HepG2 (cell line): ENCODE data around the gene BCL7A. TPM values are rescaled to one million over a fixed set of nuclear protein-coding genes. Genes with fewer than 3 reads are reported as not detected.

Source experiments
- ATAC-seq: fragments of 200-7000 bp; cut with Tn5 transposase; 3 replicates; pipeline ENCODE4 v1.9.1; 2020; ENCODE audit warnings: mild to moderate bottlenecking, moderate library complexity
- BruUV-seq: library from RNA; stranded (reverse); fragments of 400-500 nt; replicated peaks from 2 replicates; lab custom pipeline; 2021; lab: Mats Ljungman, UMichigan
- CTCF ChIA-PET: fragments of 300-600 bp; formaldehyde crosslinking; extraction: SDS; loops from one replicate; lab custom pipeline; 2021; ENCODE audit warnings: low total read pairs, inconsistent platforms, low intra/inter-chr PET ratio; lab: Yijun Ruan, JAX
- POLR2A ChIA-PET: fragments of 350-600 bp; sonication (Branson Sonifier 250); formaldehyde crosslinking; loops from one replicate; lab custom pipeline; 2020; ENCODE audit warnings: antibody characterized with exemption, inconsistent platforms; lab: Yijun Ruan, JAX
- DNase-seq: peaks from one replicate; pipeline ENCODE4 v3.0.0-alpha.2; 2015; ENCODE audit warnings: low spot score
- FAIRE-seq: peaks from 3 replicates; lab custom pipeline; 2011; peaks lifted over from hg19 to GRCh38; lab: Jason Lieb, UNC
- H2AFZ ChIP-seq: one replicate; pipeline ENCODE4 v1.6.1; 2011; ENCODE audit warnings: low read length, inconsistent platforms
- H3K27ac ChIP-seq: fragments of 300-600 bp; 3 replicates; pipeline ENCODE4 v1.8.0; 2011; ENCODE audit warnings: mixed run types, mild to moderate bottlenecking, mixed read lengths, low read length, inconsistent platforms; ENCODE audit not compliant: insufficient read depth; ENCODE audit errors: extremely low read length
- H3K27me3 ChIP-seq, 2 experiments: fragments of 200-600 bp in 1 of 2; 2 replicates in 1 of 2; 3 replicates in 1 of 2; pipeline versions ENCODE4 v1.6.0 to v1.8.0; 2011; ENCODE audit warnings: low read length in 2 of 2, mild to moderate bottlenecking in 2 of 2, moderate library complexity in 2 of 2, inconsistent platforms in 1 of 2; ENCODE audit not compliant: insufficient read depth in 2 of 2, control insufficient read depth in 1 of 2
- H3K36me3 ChIP-seq, 2 experiments: fragments of 200-600 bp in 1 of 2; replicated peaks in 1 of 2; 2 replicates in 1 of 2; 3 replicates in 1 of 2; pipeline versions ENCODE4 v1.5.1 to v1.8.0; 2011; ENCODE audit warnings: low read length in 2 of 2, inconsistent platforms in 1 of 2; ENCODE audit not compliant: insufficient read depth in 2 of 2, control insufficient read depth in 1 of 2
- H3K4me1 ChIP-seq: 2 replicates; pipeline ENCODE4 v1.5.1; 2012; ENCODE audit warnings: low read length, inconsistent platforms; ENCODE audit not compliant: insufficient read depth
- H3K4me2 ChIP-seq: 2 replicates; pipeline ENCODE4 v1.6.0; 2011; ENCODE audit warnings: low read depth, low read length, inconsistent platforms
- H3K4me3 ChIP-seq, 3 experiments: fragments of 200-600 bp in 1 of 3; sonication (generic), shearing (Covaris generic) in 1 of 3; replicated peaks in 1 of 3; 2 replicates each; pipeline ENCODE4 v1.5.1; 2011 to 2016; ENCODE audit warnings: low read length in 3 of 3, inconsistent platforms in 2 of 3, low read depth in 2 of 3, mild to moderate bottlenecking in 2 of 3, control low read depth in 1 of 3, mixed read lengths in 1 of 3; ENCODE audit not compliant: insufficient read depth in 1 of 3
- H3K79me2 ChIP-seq: one replicate; pipeline ENCODE4 v1.6.1; 2011; ENCODE audit warnings: low read length, inconsistent platforms; ENCODE audit not compliant: insufficient read depth
- H3K9ac ChIP-seq: 2 replicates; pipeline ENCODE4 v1.6.0; 2011; ENCODE audit warnings: mild to moderate bottlenecking, low read depth, low read length, inconsistent platforms; ENCODE audit not compliant: insufficient read depth
- H3K9me3 ChIP-seq: 2 replicates; pipeline ENCODE4 v1.5.1; 2012; ENCODE audit warnings: mild to moderate bottlenecking, low read length
- H4K20me1 ChIP-seq: 2 replicates; pipeline ENCODE4 v1.6.0; 2011; ENCODE audit warnings: inconsistent platforms, mild to moderate bottlenecking, low read length, moderate library complexity; ENCODE audit not compliant: insufficient read depth
- FOSL2 ChIP-seq: sonication (generic); formaldehyde crosslinking; IDR thresholded peaks from 2 replicates; pipeline ENCODE4 v1.4.0; 2020; ENCODE audit warnings: missing genetic modification reagents
- HHEX ChIP-seq: IDR thresholded peaks from 2 replicates; pipeline ENCODE4 v1.6.1; 2016; ENCODE audit warnings: control low read depth
- KAT2B ChIP-seq: fragments of 150-350 bp; IDR thresholded peaks from 2 replicates; pipeline ENCODE4 v1.6.1; 2014; ENCODE audit warnings: low read depth, low read length, borderline replicate concordance
- SAP130 ChIP-seq: IDR thresholded peaks from 2 replicates; pipeline ENCODE4 v1.6.1; 2016; ENCODE audit warnings: low read depth
- ZNF292 ChIP-seq: sonication (generic); formaldehyde crosslinking; IDR thresholded peaks from 2 replicates; pipeline ENCODE4 v1.8.1; 2022; ENCODE audit warnings: mild to moderate bottlenecking, low read depth, missing genetic modification reagents, borderline replicate concordance
- ZNF331 ChIP-seq: sonication (generic); formaldehyde crosslinking; IDR thresholded peaks from 2 replicates; pipeline ENCODE4 v1.4.0; 2020; ENCODE audit warnings: missing genetic modification reagents
- WGBS: methylation state at CpG from one replicate; pipeline ENCODE4 v1.1.6; 2017; ENCODE audit warnings: low lambda C conversion rate; 5-methylcytosine and 5-hydroxymethylcytosine counted together
- in situ Hi-C: cut with HindIII; loops from 2 replicates; pipeline ENCODE4 v1.10.0; 2017; ENCODE audit warnings: low pct_unique_long_range_greater_than_20kb; ENCODE audit not compliant: extremely low pct_ligation_motif_present
- intact Hi-C: fragments of 100-400 bp; cut with micrococcal nuclease; formaldehyde crosslinking; loops from one replicate; pipeline ENCODE4 v1.10.0; 2022; ENCODE audit not compliant: unreplicated experiment
- polyA plus RNA-seq, 8 experiments: library from polyadenylated mRNA; depleted of rRNA in 3 of 8; stranded (reverse) in 7 of 8; unstranded in 1 of 8; fragments of >200 nt; fragmentation: Illumina TruSeq in 4 of 8; extraction: Trizol in 4 of 8; gene quantifications; 2 replicates each; pipeline versions ENCODE4 v1.2.1 to v1.2.3, GENCODE V29; 2011 to 2016; ENCODE audit warnings: low read depth in 4 of 8, missing spikeins in 1 of 8, mixed read lengths in 1 of 8; ENCODE audit not compliant: insufficient read depth in 1 of 8
- total RNA-seq, 5 experiments: library from RNA; depleted of rRNA; stranded (reverse); fragments of >200 nt; fragmentation: Illumina TruSeq; extraction: Trizol; gene quantifications; 2 replicates each; pipeline ENCODE4 v1.2.3, GENCODE V29; 2016; ENCODE audit warnings: low read depth in 1 of 5
- TF ChIP-seq, protein P1 (sequence below): sonication (generic); formaldehyde crosslinking; IDR thresholded peaks from 2 replicates; pipeline ENCODE4 v1.4.0; 2020; ENCODE audit warnings: mild to moderate bottlenecking, missing genetic modification reagents
- TF ChIP-seq, protein P2 (sequence below): sonication (generic); formaldehyde crosslinking; IDR thresholded peaks from 2 replicates; pipeline ENCODE4 v1.5.0; 2020; ENCODE audit warnings: mild to moderate bottlenecking, missing genetic modification reagents

BCL7A gene
- total and polyA plus RNA-seq, 2 of the 13 experiments (the other 11 are each of a cell fraction or from before 2014, with no cell fraction given) = 4.1 to 6.2 TPM

DNA sequence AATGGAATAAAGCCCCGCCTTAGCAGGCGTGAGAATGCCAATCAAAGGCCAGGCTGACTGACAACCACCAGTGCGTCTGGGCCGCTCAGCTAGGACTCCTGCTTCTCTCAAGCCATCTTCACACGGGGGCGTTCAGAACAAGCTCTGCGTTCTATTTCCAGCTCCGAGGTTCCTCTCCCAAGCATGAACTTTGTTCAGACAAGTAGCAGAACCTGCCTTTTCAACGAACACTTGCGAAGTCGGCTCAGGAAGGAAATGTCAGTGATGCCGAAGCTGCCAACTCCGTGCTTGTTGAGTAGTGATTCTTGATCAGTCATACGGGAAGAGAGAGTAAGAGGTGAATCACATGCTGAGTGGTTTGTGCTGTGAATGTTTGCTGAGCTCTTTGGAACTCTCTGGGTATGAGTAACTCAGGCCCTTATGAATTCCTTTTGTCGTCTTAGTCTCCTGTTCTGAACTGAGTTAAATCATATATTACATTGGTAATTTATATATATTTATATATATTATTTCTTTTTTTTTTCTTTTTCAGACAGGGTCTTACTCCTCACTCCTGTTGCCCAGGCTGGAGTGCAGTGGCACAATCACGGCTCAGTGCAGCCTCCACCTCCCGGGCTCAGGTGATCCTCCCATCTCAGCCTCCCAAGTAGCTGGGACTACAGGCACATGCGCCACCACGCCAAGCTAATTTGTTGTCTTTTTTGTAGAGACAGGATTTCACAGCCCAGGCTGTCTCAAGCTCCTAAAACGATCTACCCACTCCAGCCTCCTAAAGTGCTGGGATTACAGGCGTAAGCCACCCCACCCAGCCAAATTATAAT, 29.4 kb upstream of the BCL7A start:
- no peak overlapping the region for H3K27ac ChIP-seq
- FAIRE-seq (no peak), ATAC-seq (peak; percentile 65), DNase-seq (peak; percentile 39)
- H4K20me1 ChIP-seq = no peaks in the 10 kb centered on the region
- intact Hi-C loops (no loop called here), in situ Hi-C loops (no loop called here)
- no peaks in the 10 kb centered on the region for H3K36me3 ChIP-seq
- no peaks in the 10 kb centered on the region for H3K9me3 ChIP-seq
- no TSS peak for BruUV-seq
- H3K4me3 ChIP-seq = no peak overlapping the region
- WGBS = 18% methylated on average over 19 of the region's 21 CpGs
- TF ChIP-seq, protein P1, sequence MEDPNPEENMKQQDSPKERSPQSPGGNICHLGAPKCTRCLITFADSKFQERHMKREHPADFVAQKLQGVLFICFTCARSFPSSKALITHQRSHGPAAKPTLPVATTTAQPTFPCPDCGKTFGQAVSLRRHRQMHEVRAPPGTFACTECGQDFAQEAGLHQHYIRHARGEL (CRISPR knock-in tag) = no peak
- TF ChIP-seq KAT2B = no peak
- TF ChIP-seq FOSL2 = 0 out of 2 replicates have a peak, but pooled peaks have one; percentile 19
- TF ChIP-seq ZNF292 (CRISPR knock-in tag) = peak; percentile 34; the same call in 1 of the 2 replicates
- TF ChIP-seq SAP130 = peak; percentile 36; the same call in 1 of the 2 replicates
- no peak for TF ChIP-seq ZNF331
- TF ChIP-seq, protein P2, sequence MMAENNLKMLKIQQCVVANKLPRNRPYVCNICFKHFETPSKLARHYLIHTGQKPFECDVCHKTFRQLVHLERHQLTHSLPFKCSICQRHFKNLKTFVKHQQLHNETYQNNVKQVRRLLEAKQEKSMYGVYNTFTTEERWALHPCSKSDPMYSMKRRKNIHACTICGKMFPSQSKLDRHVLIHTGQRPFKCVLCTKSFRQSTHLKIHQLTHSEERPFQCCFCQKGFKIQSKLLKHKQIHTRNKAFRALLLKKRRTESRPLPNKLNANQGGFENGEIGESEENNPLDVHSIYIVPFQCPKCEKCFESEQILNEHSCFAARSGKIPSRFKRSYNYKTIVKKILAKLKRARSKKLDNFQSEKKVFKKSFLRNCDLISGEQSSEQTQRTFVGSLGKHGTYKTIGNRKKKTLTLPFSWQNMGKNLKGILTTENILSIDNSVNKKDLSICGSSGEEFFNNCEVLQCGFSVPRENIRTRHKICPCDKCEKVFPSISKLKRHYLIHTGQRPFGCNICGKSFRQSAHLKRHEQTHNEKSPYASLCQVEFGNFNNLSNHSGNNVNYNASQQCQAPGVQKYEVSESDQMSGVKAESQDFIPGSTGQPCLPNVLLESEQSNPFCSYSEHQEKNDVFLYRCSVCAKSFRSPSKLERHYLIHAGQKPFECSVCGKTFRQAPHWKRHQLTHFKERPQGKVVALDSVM = peak; percentile 75; the same call in 1 of the 2 replicates
- TF ChIP-seq HHEX (CRISPR knock-in tag) = no peak
- peak overlapping the region; percentile 61 for H3K4me2 ChIP-seq
- peaks cover 0 to 4% of the 10 kb centered on the region in 2 experiments; a peak in 1 of 5 replicates for H3K27me3 ChIP-seq
- CTCF ChIA-PET = no interaction called here
- H3K4me1 ChIP-seq = peaks cover 56% of the 10 kb centered on the region
- POLR2A ChIA-PET = interaction anchor here (0.7 to 1.2 kb wide), 2 partner anchors 31 to 71 kb away, joined by 3 to 4 read pairs; no protein-coding TSS in a partner anchor
- no peaks in the 10 kb centered on the region for H3K79me2 ChIP-seq
- H2AFZ ChIP-seq = no peak overlapping the region
- H3K9ac ChIP-seq = no peak overlapping the region
